HG03103 (cell line): ENCODE data around the gene GSG1L.
"Not testable (repeated sequence)": the region's sequence is repeated elsewhere in the genome, so short reads cannot be mapped to it uniquely, and the experiment has no call there.

Experiments used
- ATAC-seq: cut with Tn5 transposase; IDR thresholded peaks from one replicate; pipeline ENCODE4 v1.9.1; 2021; ENCODE audit warnings: low read depth; ENCODE audit not compliant: unreplicated experiment

GSG1L gene

GRCh38 chr16:27920391-27920891 lies 143.1 kb downstream of the GSG1L start:
- ATAC-seq = no peak

- no peak for ATAC-seq
Observed at GRCh38 chr16:27918755-27919154, 144.8 kb downstream of the GSG1L start.

GRCh38 chr16:27917949-27918348 lies 145.6 kb downstream of the GSG1L start:
- no peak for ATAC-seq

GRCh38 chr16:27911486-27911885 lies 152.0 kb downstream of the GSG1L start:
- ATAC-seq = no peak

- ATAC-seq = no peak
Observed at GRCh38 chr16:27907457-27907972, 156.0 kb downstream of the GSG1L start.

- no peak for ATAC-seq
Observed at GRCh38 chr16:27906883-27907282, 156.6 kb downstream of the GSG1L start.

GRCh38 chr16:27903046-27903655 lies 160.4 kb downstream of the GSG1L start:
- ATAC-seq = no peak

GRCh38 chr16:27902551-27902950 lies 161.0 kb downstream of the GSG1L start:
- no peak for ATAC-seq

- ATAC-seq = no peak
Observed at GRCh38 chr16:27901956-27902355, 161.6 kb downstream of the GSG1L start.

- no peak for ATAC-seq
Observed at GRCh38 chr16:27899736-27900135, 163.8 kb downstream of the GSG1L start.

GRCh38 chr16:27894386-27894785 lies 169.1 kb downstream of the GSG1L start:
- ATAC-seq = no peak

- ATAC-seq = no peak
Observed at GRCh38 chr16:27892879-27893278, 170.6 kb downstream of the GSG1L start.

- ATAC-seq = no peak
Observed at GRCh38 chr16:27890866-27891265, 172.6 kb downstream of the GSG1L start.

- ATAC-seq = no peak
Observed at GRCh38 chr16:27890006-27890405, 173.5 kb downstream of the GSG1L start.

GRCh38 chr16:27883576-27883975 lies 179.9 kb downstream of the GSG1L start:
- no peak for ATAC-seq

GRCh38 chr16:27880287-27880686 lies 183.2 kb downstream of the GSG1L start:
- no peak for ATAC-seq

- ATAC-seq = no peak
Observed at GRCh38 chr16:27879601-27880247, 183.8 kb downstream of the GSG1L start.

- not testable (repeated sequence) for ATAC-seq
Observed at GRCh38 chr16:27872627-27873026, 190.9 kb downstream of the GSG1L start.

- no peak for ATAC-seq
Observed at GRCh38 chr16:27870116-27870798, 193.3 kb downstream of the GSG1L start.

- ATAC-seq = no peak
Observed at GRCh38 chr16:27869411-27869810, 194.1 kb downstream of the GSG1L start.

GRCh38 chr16:27868180-27868579 lies 195.3 kb downstream of the GSG1L start:
- no peak for ATAC-seq
